Neural crest cell (in vitro differentiated cells): ENCODE measurements around the gene RD3L. TPM values are rescaled to one million over a fixed set of nuclear protein-coding genes. Genes with fewer than 3 reads are reported as not detected.

Experiments used
- DNase-seq: peaks from one replicate; pipeline ENCODE4 v3.0.0; 2021; ENCODE audit warnings: low read depth, mixed read lengths, low spot score
- H3K27ac Mint-ChIP-seq: one replicate; pipeline ENCODE4 v1.8.0; 2021; ENCODE audit warnings: mild to moderate bottlenecking, mixed read lengths; ENCODE audit not compliant: unreplicated experiment
- H3K27me3 Mint-ChIP-seq: 2 replicates; pipeline ENCODE4 v1.8.0; 2021; ENCODE audit warnings: low read depth, mild to moderate bottlenecking, mixed read lengths
- H3K36me3 Mint-ChIP-seq: 2 replicates; pipeline ENCODE4 v1.8.0; 2021; ENCODE audit warnings: low read depth, mild to moderate bottlenecking, mixed read lengths
- H3K4me1 Mint-ChIP-seq: 2 replicates; pipeline ENCODE4 v1.8.0; 2021; ENCODE audit warnings: mixed read lengths
- H3K4me3 Mint-ChIP-seq: one replicate; pipeline ENCODE4 v1.8.0; 2021; ENCODE audit warnings: mild to moderate bottlenecking, mixed read lengths
- H3K9me3 Mint-ChIP-seq: 2 replicates; pipeline ENCODE4 v1.8.0; 2021; ENCODE audit warnings: mixed read lengths
- CTCF ChIP-seq: fragments of 200-600 bp; sonication (generic); conservative IDR thresholded peaks from 2 replicates; pipeline ENCODE4 v1.5.0; 2021; ENCODE audit warnings: antibody characterized with exemption, mild to moderate bottlenecking
- total RNA-seq: library from RNA; stranded (reverse); gene quantifications from 2 replicates; pipeline ENCODE4 v1.2.1, GENCODE V29; 2021

The RD3L gene
- total RNA-seq, 1 donor from 2014 or later: not detected

GRCh38 chr14:103894723-103895059 lies 47.6 kb downstream of the RD3L start:
- Mint-ChIP-seq H3K9me3 (peaks cover 4% of the 10 kb centered on the region), H3K27ac (no peak overlapping the region), H3K36me3 (peaks cover 3% of the 10 kb centered on the region), H3K27me3 (no peaks in the 10 kb centered on the region), H3K4me3 (no peak overlapping the region), H3K4me1 (no peaks in the 10 kb centered on the region)
- DNase-seq: no peak
- TF ChIP-seq CTCF: no peak

DNA sequence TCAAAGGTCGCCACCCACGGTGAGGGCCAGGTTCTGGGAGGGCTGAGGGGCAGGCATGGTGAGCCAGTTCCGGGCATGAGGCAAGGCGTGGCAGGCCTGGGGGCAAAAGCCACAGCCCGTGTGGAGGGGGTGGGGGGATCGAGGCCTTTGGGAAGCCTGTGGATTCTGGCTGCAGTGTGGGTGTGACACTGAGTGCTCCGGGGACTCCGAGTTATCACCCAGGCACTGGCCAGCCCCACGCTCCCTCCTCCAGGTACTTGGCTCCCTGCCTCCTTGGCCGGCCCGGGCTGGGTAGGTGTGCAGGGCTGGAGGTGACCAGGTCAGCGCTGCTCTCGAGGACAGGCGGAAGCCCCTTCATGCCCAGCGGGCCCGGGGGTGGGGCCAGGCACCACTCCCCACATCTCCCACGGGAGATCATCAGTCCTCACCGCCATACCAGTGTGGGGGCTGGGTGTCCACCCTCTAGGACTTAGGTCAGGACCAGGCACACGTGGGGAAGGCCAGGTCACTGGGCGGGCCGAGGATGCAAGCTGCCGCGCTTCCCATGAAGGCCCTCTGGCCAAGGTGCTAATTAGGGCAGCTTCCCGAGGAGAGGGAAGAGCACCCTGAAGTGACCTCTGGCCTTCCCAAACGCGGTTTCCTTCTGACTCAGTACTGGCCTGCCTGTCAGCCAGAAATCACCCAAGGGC lies 48.2 kb downstream of the RD3L start:
- H3K36me3 Mint-ChIP-seq: peaks cover 3% of the 10 kb centered on the region
- no peaks in the 10 kb centered on the region for H3K27me3 Mint-ChIP-seq
- H3K4me1 Mint-ChIP-seq: no peaks in the 10 kb centered on the region
- no peak for DNase-seq
- H3K4me3 Mint-ChIP-seq: no peak overlapping the region
- no peak overlapping the region for H3K27ac Mint-ChIP-seq
- H3K9me3 Mint-ChIP-seq: peaks cover 4% of the 10 kb centered on the region
- no peak for TF ChIP-seq CTCF

GRCh38 chr14:103892247-103892646 lies 50.1 kb downstream of the RD3L start:
- H3K27ac Mint-ChIP-seq: no peak overlapping the region
- DNase-seq: no peak
- H3K4me3 Mint-ChIP-seq: no peak overlapping the region
- peaks cover 3% of the 10 kb centered on the region for H3K36me3 Mint-ChIP-seq
- no peaks in the 10 kb centered on the region for H3K4me1 Mint-ChIP-seq
- H3K27me3 Mint-ChIP-seq: no peaks in the 10 kb centered on the region
- peaks cover 4% of the 10 kb centered on the region for H3K9me3 Mint-ChIP-seq
- no peak for TF ChIP-seq CTCF

DNA sequence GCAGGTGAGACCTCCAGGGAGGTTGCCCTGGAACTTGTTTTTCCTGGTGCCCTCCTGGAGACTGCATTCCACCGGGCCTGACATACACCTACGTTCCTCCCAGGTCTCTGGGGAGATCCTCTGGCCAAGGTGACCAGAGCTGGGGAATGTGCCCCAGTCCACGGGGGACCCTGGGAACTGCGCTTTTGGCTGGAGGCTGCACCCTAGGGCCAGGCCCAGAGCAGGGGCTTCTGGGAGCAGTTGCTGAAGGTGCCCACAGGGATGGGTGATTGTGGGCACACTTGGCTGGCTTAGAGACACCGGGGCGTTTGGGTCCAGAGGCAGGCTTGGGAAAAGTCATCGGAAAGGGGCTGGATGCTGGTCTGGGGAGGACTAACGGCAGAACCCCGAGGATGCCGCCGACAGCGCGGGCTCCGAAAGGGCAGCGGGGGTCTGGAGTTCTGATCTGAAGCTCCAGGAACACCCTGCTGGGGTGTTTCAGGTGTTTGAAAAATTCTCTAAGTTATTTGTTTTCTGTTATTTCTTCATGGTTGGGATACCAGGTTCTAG lies 50.6 kb downstream of the RD3L start:
- DNase-seq: no peak
- Mint-ChIP-seq H3K4me3 (no peak overlapping the region), H3K36me3 (peaks cover 3% of the 10 kb centered on the region), H3K27ac (no peak overlapping the region), H3K9me3 (peaks cover 4% of the 10 kb centered on the region), H3K27me3 (no peaks in the 10 kb centered on the region), H3K4me1 (peaks cover under 1% of the 10 kb centered on the region)
- no peak for TF ChIP-seq CTCF

DNA sequence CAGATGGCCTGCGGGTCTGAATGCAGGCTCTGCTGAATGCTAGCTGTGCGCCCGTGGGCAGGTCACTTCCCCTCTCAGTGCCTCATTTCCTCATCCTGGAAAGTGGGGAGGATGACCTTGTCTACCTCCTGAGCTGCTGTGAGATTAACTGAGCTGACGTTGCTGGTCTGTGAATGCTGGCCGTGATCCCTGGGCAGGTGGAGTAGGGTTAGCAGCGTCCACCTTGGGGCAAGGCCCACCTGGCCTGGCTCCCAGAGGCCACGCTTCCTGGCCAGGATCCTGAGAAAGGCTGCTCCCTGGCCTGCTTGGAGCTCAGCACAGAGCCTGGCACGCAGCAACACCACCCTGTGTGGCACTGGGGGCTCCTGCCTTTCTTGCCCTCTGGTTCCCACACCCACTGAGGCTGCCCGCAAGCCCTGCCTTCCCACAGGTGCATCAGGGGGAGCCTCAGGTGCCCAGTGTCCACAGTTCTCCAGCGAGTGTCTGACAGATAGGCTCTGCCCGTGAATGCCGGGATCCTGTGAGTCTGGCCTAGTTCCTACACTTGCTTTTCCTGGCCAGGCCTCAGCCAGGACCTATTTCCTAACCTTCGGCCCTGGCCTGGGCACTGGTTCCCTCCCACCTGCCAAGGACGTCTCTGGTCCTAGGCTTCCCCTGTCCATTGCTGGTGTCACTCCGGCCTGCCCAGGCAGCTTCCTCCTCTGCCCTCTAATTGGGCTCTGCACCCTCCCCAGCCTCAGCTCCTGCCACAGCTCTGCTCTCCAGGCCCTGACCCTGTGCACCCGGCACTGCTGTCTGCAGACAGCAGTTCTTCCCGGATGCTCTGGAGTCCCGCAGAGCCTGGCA lies 51.3 kb downstream of the RD3L start:
- H3K4me1 Mint-ChIP-seq: peaks cover 7% of the 10 kb centered on the region
- no peak for TF ChIP-seq CTCF
- H3K4me3 Mint-ChIP-seq: no peak overlapping the region
- peaks cover 3% of the 10 kb centered on the region for H3K27me3 Mint-ChIP-seq
- no peaks in the 10 kb centered on the region for H3K36me3 Mint-ChIP-seq
- H3K9me3 Mint-ChIP-seq: no peaks in the 10 kb centered on the region
- DNase-seq: no peak
- no peak overlapping the region for H3K27ac Mint-ChIP-seq

Other genes with a start within 250 kb of the RD3L start
- gene XRCC3, start 227.1 kb downstream of the RD3L start, total RNA-seq: 50.8 and 53.6 TPM in 2 replicates
- 42.0 and 44.0 TPM in 2 replicates for gene ZFYVE21, start 226.7 kb downstream of the RD3L start, total RNA-seq
- 3.9 and 6.8 TPM in 2 replicates for gene PPP1R13B, start 95.0 kb downstream of the RD3L start, total RNA-seq
- not detected in 2 replicates for gene TDRD9, start 14.1 kb downstream of the RD3L start, total RNA-seq
- not detected in 2 replicates for gene ASPG, start 143.2 kb upstream of the RD3L start, total RNA-seq
- 15.0 and 15.2 TPM in 2 replicates for gene KIF26A, start 196.1 kb upstream of the RD3L start, total RNA-seq